GM18499 (cell line): ENCODE results near the gene TASL.
"Not testable (repeated sequence)": the region's sequence is repeated elsewhere in the genome, so short reads cannot be mapped to it uniquely, and the experiment has no call there.

Experiments used
- ATAC-seq: cut with Tn5 transposase; IDR thresholded peaks from one replicate; pipeline ENCODE4 v1.9.1; 2021; ENCODE audit warnings: moderate number of reproducible peaks; ENCODE audit not compliant: insufficient read depth, unreplicated experiment

The TASL gene, protein sequence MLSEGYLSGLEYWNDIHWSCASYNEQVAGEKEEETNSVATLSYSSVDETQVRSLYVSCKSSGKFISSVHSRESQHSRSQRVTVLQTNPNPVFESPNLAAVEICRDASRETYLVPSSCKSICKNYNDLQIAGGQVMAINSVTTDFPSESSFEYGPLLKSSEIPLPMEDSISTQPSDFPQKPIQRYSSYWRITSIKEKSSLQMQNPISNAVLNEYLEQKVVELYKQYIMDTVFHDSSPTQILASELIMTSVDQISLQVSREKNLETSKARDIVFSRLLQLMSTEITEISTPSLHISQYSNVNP

DNA sequence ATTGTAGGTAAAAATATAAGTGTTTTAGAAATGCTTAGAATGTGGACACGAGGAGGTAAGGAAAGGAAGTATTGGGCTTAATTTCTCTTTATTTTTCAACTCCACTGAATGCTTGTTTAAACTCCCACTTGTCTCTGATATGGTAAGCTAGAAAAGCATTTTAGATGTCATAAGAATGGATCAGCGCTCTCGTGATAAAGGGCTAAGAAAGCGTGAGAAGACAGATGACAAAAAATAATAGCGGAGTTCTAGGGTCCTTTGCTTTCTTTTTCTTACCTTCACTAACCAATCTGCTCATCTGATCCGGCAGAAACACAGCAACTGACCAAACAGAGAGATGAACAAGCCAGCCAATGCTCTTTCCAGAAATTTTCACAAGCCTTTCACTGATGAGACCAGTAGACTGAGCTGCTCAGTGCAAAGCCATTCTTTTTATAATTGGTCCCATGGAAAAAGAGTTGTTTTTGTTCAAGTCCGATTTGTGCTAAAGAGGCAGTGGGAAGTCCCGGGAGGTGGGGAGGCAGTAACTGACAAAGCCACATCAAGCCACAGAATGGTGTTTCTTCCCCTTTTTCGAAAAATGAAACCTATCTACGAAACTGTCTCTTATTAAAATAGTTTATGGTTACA, at the start of gene TASL:
TASL (minus strand) TSS at position 405 of the 630 bp plus-strand sequence. CDS start 17,411 bp downstream, outside the sequence.
- peak; percentile 87 for ATAC-seq

DNA sequence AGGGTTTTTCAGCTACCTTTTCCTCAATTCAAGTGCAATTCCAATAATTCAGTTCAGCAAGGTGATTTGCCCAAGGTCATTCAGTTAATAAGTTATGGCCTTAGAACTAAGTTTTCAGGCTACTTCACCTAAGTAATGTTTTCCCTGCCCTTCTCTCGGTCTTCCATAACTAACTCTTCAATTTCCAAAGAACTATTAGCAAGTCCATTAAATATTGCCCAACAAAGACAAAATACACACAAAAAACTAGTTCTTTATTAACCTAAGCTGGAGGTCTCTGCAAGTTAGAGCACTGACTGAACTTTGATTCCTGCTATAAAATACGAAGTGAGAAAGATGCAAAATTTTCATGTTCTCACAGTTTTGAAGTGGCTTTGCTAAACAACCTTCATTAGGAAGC, 48.8 kb upstream of the TASL start:
- ATAC-seq = no peak

GRCh38 chrX:30622361-30622760, 44.8 kb upstream of the TASL start:
- no peak for ATAC-seq

DNA sequence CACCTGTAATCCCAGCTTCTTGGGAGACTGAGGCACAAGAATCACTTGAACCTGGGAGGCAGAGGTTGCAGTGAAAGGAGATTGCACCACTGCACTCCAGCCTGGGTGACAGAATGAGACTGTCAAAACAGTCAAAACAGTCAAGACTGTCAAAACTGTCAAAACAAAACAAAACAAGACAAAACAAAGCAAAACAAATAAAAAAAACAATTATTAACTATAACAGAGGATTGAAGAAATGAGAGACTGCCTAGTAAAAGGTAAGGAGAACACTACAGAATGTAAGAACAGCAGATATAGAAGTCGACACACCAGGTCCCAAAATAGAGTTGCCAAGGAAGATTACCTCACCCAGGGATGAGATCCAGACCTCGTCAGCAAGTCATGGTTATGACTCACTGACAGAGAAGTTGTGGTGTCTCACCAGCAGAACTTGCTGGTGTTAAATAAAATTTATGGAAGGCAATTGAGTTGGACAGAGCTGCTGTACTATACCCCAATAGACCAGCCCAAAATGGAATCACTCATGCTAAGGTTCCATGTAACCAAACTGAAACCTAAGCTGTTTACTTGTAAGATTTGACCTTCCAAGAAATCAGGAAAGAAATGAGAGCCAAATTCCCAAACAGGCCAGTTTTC, 43.5 kb upstream of the TASL start:
- ATAC-seq = no peak

GRCh38 chrX:30620125-30620524, 42.6 kb upstream of the TASL start:
- ATAC-seq = no peak

GRCh38 chrX:30618160-30618765, 40.7 kb upstream of the TASL start:
- ATAC-seq = no peak

GRCh38 chrX:30615229-30615628, 37.7 kb upstream of the TASL start:
- no peak for ATAC-seq

GRCh38 chrX:30613721-30614120, 36.2 kb upstream of the TASL start:
- no peak for ATAC-seq

DNA sequence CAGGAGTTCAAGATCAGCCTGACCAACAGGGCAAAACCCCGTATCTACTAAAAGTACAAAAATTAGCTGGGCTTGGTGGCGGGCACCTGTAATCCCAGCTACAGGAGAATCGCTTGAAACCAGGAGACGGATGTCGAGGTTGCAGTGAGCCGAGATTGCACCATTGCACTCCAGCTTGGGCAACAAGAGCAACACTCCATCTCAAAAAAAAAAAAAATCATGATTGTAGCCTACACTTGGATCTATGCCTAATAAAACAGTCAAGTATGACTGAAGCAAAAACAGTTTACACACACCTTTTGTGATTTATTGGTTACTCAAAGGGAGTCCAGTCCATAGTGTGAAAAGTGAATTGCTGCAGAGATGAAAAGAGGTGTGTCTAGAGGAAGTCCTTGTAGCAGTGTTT, 34.7 kb upstream of the TASL start:
- no peak for ATAC-seq

DNA sequence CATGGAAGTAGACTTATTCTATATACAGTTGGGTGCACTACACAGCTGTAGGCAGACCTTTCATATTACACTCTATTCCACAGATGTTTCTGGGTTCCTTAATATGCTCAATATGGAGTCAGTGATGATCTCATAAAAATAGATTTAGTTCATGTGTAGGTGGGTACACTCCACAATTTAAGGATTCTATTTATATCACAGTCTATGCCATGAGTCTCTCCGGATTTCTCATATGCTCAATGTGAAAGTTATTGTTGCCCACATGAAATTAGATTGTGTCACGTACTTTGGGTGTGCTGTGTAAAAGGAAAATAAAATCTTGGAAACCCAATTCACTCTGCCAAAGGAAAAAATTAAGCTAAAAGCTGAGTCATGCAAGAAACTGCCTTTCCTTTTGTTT, 32.5 kb upstream of the TASL start:
- no peak for ATAC-seq

- ATAC-seq = no peak
These were observed 29.6 kb upstream of the TASL start for GRCh38 chrX:30607155-30607554.

DNA sequence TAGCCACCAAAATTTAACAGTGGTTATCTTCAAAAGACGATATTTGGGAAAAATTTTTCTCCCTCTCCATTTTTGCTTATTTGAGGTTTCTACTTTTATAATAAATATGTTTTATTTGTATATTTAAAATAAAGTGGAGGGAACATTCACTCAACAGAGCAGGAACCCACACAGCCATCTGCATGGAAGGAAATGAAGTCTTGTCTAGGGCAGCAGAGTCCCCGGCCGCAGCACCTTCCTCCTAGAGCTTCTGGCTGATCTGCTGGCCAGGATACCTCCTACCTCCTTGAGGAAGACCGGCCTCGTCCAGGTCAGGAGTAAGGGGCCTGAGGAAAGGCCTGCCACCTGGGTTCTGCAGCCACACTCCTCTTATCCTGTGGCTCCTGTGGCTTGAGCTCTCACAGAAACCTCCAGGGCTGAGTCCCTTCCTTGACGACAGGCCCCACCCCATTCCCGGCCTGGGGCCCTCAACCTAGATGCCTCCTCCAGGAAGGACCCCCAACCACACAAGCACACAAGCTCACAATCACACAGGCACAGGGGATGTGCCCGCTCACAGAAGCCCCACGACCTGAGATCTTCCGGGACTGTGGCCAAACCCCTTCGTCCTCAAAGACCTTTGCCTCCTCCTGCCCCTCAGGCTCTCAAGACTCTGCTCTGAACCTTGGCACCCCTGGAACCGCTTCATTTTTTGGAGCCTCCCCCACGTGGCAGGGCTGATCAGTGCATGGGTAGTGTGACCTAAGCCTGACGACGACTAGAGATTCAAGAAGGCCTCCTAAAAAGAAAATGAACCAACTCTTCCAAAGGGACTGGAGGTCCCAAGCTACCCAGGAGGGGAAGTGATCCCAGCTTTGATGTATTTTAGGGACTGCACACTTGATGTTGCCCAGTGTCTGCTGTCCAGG, 23.0 kb upstream of the TASL start:
- not testable (repeated sequence) for ATAC-seq

GRCh38 chrX:30597216-30598012, 19.8 kb upstream of the TASL start:
- peak; percentile 89 for ATAC-seq

GRCh38 chrX:30593440-30594200, 16.1 kb upstream of the TASL start:
- ATAC-seq = peak; percentile 33

DNA sequence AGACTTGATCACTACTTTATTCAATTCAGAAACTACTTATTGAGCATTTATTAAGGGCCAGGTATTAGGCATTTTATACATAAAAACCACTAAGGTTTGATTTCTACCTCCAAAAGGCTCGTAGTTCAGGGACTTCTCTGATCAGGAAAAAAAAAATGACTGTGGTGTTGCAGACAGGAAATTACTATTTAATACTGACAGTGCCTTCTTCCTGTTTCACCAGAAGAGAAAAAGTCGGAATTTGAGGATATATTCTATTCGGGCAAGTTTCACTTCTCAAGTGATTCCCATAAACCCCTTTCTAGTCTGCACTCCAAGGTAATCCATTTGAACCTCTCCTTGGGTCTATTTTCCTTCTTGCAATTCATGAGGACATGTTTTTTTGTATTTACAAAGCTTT, 15.3 kb upstream of the TASL start:
- no peak for ATAC-seq

GRCh38 chrX:30590368-30590767, 12.8 kb upstream of the TASL start:
- ATAC-seq = no peak

DNA sequence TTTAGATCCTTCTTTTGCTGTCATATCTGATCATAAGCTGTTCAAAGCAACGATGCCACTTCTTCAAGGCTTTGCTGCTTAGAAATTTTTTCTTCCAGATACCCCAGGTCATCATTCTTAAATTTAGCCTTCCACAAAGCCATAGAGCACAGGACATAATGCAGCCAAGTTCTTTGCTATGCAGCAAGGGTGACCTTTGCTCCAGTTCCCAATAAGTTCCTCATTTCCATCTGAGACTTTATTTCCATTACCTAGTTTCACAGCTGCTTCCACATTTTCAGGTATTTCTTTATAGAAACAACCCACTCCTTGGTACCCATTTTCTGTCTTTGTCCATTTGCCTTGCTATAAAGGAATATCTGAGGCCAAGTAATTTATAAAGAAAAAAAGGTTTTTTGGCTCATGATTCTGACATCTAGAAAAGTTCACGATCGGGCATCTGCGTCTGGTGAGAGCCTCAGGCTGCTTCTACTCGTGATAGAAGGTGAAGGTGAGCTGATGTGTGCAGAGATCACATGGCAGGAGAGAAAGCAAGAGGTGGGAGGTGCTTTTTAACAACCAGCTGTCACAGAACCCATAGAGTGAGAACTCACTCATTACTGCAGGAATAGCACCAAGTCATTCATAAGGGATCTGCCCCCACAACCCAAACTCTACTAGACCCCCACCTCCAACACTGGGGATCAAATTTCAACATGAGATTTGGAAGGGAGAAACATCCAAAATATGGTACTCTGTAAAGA, 11.8 kb upstream of the TASL start:
- no peak for ATAC-seq

- ATAC-seq = no peak
These were observed 8.9 kb upstream of the TASL start for GRCh38 chrX:30586516-30586915.
